ENCODE results near the gene OTOP3.
"Not testable (repeated sequence)": the region's sequence is repeated elsewhere in the genome, so short reads cannot be mapped to it uniquely, and the experiment has no call there.

Gene OTOP3

GRCh38 chr17:74961657-74962350 lies 26.1 kb downstream of the OTOP3 start:
- peak; percentile 79 to 90 for DNase-seq (ENCODE audit: low read depth in 2 of 2)

- DNase-seq (ENCODE audit: low read depth in 2 of 2): no peak
These were observed 27.1 kb downstream of the OTOP3 start for GRCh38 chr17:74962622-74963394.

GRCh38 chr17:74963656-74964055 lies 28.0 kb downstream of the OTOP3 start:
- no peak for DNase-seq (ENCODE audit: low read depth in 2 of 2)

GRCh38 chr17:74964246-74964761 lies 28.6 kb downstream of the OTOP3 start:
- DNase-seq (ENCODE audit: low read depth in 2 of 2): no peak

GRCh38 chr17:74964988-74965622 lies 29.4 kb downstream of the OTOP3 start:
- DNase-seq (ENCODE audit: low read depth in 2 of 2): no peak

GRCh38 chr17:74968361-74968780 lies 32.7 kb downstream of the OTOP3 start:
- DNase-seq (ENCODE audit: low read depth in 2 of 2): no peak

- not testable (repeated sequence) for DNase-seq (ENCODE audit: low read depth in 2 of 2)
These were observed 33.8 kb downstream of the OTOP3 start for GRCh38 chr17:74969501-74969900.

GRCh38 chr17:74970395-74970794 lies 34.7 kb downstream of the OTOP3 start:
- no peak for DNase-seq (ENCODE audit: low read depth in 2 of 2)

- no peak for DNase-seq (ENCODE audit: low read depth in 2 of 2)
These were observed 35.6 kb downstream of the OTOP3 start for GRCh38 chr17:74971069-74971841.

- DNase-seq (ENCODE audit: low read depth in 2 of 2): no peak
These were observed 36.1 kb downstream of the OTOP3 start for GRCh38 chr17:74971842-74972106.

- peak; percentile 68 to 75 for DNase-seq (ENCODE audit: low read depth in 2 of 2)
These were observed 36.6 kb downstream of the OTOP3 start, which contains the start of gene HID1 for GRCh38 chr17:74972107-74972972. HID1 (minus strand) TSS chr17:74972759; CDS start chr17:74972656, 103 bp downstream.

- DNase-seq (ENCODE audit: low read depth in 2 of 2): no peak
These were observed 37.3 kb downstream of the OTOP3 start for GRCh38 chr17:74972973-74973328.

- no peak for DNase-seq (ENCODE audit: low read depth in 2 of 2)
These were observed 40.2 kb downstream of the OTOP3 start for GRCh38 chr17:74975943-74976342.

GRCh38 chr17:74977802-74978201 lies 42.1 kb downstream of the OTOP3 start:
- DNase-seq (ENCODE audit: low read depth in 2 of 2): no peak

GRCh38 chr17:74978240-74978639 lies 42.5 kb downstream of the OTOP3 start:
- DNase-seq (ENCODE audit: low read depth in 2 of 2): no peak

GRCh38 chr17:74979408-74980146 lies 43.9 kb downstream of the OTOP3 start:
- DNase-seq (ENCODE audit: low read depth in 2 of 2): no peak

- no peak for DNase-seq (ENCODE audit: low read depth in 2 of 2)
These were observed 45.8 kb downstream of the OTOP3 start for GRCh38 chr17:74981318-74981978.

GRCh38 chr17:74981979-74982662 lies 46.4 kb downstream of the OTOP3 start:
- DNase-seq (ENCODE audit: low read depth in 2 of 2): peak; percentile 65 to 75

- DNase-seq (ENCODE audit: low read depth in 2 of 2): not testable (repeated sequence)
These were observed 47.1 kb downstream of the OTOP3 start for GRCh38 chr17:74982663-74983313.

Measured in stimulated activated CD4-positive, alpha-beta T cell treated with anti-CD3 and anti-CD28 coated beads, Interleukin-4, amount 100 ng/mL, for 48 hours (primary cell).